KMS-11 (cell line): ENCODE measurements around the gene COL26A1.

Experiments used
- H2AFZ ChIP-seq: fragments of 200-600 bp; sonication (generic); 2 replicates; pipeline ENCODE4 v1.6.1; 2016; ENCODE audit warnings: antibody characterized with exemption, mixed run types, low read depth
- H3K27ac ChIP-seq: fragments of 200-600 bp; sonication (generic); 2 replicates; pipeline ENCODE4 v1.6.1; 2016; ENCODE audit warnings: mild to moderate bottlenecking, mixed run types
- H3K27me3 ChIP-seq: fragments of 200-600 bp; sonication (generic); 2 replicates; pipeline ENCODE4 v1.6.1; 2017; ENCODE audit warnings: mild to moderate bottlenecking, low read depth, mixed run types, moderate library complexity; ENCODE audit not compliant: insufficient read depth
- H3K36me3 ChIP-seq: fragments of 200-600 bp; sonication (generic); 2 replicates; pipeline ENCODE4 v1.6.1; 2017; ENCODE audit warnings: mild to moderate bottlenecking, mixed run types; ENCODE audit not compliant: insufficient read depth
- H3K4me1 ChIP-seq: fragments of 200-600 bp; sonication (generic); 2 replicates; pipeline ENCODE4 v1.6.1; 2016; ENCODE audit warnings: mild to moderate bottlenecking, low read depth, mixed run types; ENCODE audit not compliant: poor library complexity, severe bottlenecking
- H3K4me2 ChIP-seq: fragments of 200-600 bp; sonication (generic); 2 replicates; pipeline ENCODE4 v1.7.0; 2016; ENCODE audit warnings: mild to moderate bottlenecking, mixed run types
- H3K4me3 ChIP-seq: fragments of 200-600 bp; sonication (generic); IDR thresholded peaks from 2 replicates; pipeline ENCODE4 v1.6.1; 2017; ENCODE audit warnings: low read depth, low read length, mixed read lengths; ENCODE audit not compliant: insufficient read depth
- H3K79me2 ChIP-seq: fragments of 200-600 bp; sonication (generic); 2 replicates; pipeline ENCODE4 v1.6.1; 2016; ENCODE audit warnings: low read depth, mixed run types; ENCODE audit not compliant: insufficient read depth
- H3K9ac ChIP-seq: fragments of 200-600 bp; sonication (generic); 2 replicates; pipeline ENCODE4 v1.6.1; 2016; ENCODE audit warnings: mild to moderate bottlenecking, mixed run types
- H4K20me1 ChIP-seq: fragments of 200-600 bp; sonication (generic); 2 replicates; pipeline ENCODE4 v1.6.1; 2016; ENCODE audit warnings: mild to moderate bottlenecking, mixed run types; ENCODE audit not compliant: insufficient read depth
- CTCF ChIP-seq: fragments of 200-600 bp; sonication (generic); conservative IDR thresholded peaks from 2 replicates; pipeline ENCODE4 v1.6.1; 2017; ENCODE audit warnings: low read depth, mild to moderate bottlenecking, antibody characterized with exemption, low read length, moderate library complexity, mixed read lengths

COL26A1 gene

GRCh38 chr7:101565601-101566209 lies 203.0 kb downstream of the COL26A1 start:
- H3K79me2 ChIP-seq = no peaks in the 10 kb centered on the region
- no peak for TF ChIP-seq CTCF
- no peak overlapping the region for H2AFZ ChIP-seq
- no peaks in the 10 kb centered on the region for H3K36me3 ChIP-seq
- H4K20me1 ChIP-seq = no peaks in the 10 kb centered on the region
- no peak overlapping the region for H3K4me2 ChIP-seq
- no peaks in the 10 kb centered on the region for H3K4me1 ChIP-seq
- peaks cover 13% of the 10 kb centered on the region; the same call in 1 of the 2 replicates for H3K27me3 ChIP-seq
- no peak overlapping the region for H3K9ac ChIP-seq
- no peak overlapping the region for H3K27ac ChIP-seq
- H3K4me3 ChIP-seq = no peak overlapping the region

DNA sequence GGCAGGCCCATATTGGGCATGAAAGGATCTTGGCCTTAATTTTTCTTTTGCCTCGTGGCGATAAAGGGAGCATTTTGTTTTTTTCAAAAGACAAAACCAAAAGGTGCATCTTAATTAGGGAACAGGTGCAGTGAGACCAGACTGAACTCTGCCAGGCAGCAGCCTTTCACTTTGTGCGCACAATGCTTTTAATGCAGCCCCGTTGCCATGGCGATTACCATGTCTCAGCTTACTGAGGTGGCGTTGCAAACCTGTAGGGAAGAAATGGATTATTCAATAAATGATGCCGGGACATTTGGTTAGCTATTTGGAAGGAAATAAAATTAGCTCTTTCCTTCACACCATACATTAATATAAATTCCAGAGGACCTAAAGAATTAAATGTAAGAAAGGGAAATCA lies 204.6 kb downstream of the COL26A1 start:
- no peak for TF ChIP-seq CTCF
- Histone ChIP-seq H3K4me2 (no peak overlapping the region), H3K9ac (no peak overlapping the region), H4K20me1 (no peaks in the 10 kb centered on the region), H3K27me3 (peaks cover 5% of the 10 kb centered on the region; the same call in 1 of the 2 replicates), H3K79me2 (no peaks in the 10 kb centered on the region), H3K4me3 (no peak overlapping the region), H3K4me1 (no peaks in the 10 kb centered on the region), H3K36me3 (no peaks in the 10 kb centered on the region), H2AFZ (no peak overlapping the region), H3K27ac (no peak overlapping the region)

- no peak overlapping the region for H3K27ac ChIP-seq
- no peak overlapping the region for H3K4me2 ChIP-seq
- no peaks in the 10 kb centered on the region for H3K79me2 ChIP-seq
- no peak overlapping the region for H3K9ac ChIP-seq
- H4K20me1 ChIP-seq = no peaks in the 10 kb centered on the region
- H2AFZ ChIP-seq = no peak overlapping the region
- H3K4me1 ChIP-seq = no peaks in the 10 kb centered on the region
- no peaks in the 10 kb centered on the region for H3K36me3 ChIP-seq
- no peaks in the 10 kb centered on the region for H3K27me3 ChIP-seq
- H3K4me3 ChIP-seq = no peak overlapping the region
- TF ChIP-seq CTCF = no peak
Observed at GRCh38 chr7:101572156-101572555, 209.5 kb downstream of the COL26A1 start.

DNA sequence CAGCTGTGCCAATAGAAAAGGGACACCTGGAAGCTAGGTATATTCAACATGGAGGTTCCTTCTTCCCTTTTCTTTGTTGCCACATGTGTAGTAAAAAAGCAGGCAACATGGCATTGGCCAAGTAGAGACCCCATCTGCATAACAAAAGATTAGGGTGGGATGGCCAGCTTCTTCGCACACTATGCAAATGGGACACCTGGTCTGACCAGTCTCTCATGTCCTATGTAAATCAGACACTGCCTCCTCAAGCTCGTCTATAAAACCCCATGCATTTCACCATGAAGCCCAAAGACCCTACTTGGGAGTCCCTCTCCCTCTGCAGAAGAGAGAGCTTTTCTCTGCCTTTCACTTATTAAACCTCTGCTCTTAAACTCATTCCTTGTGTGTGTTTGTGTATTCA lies 212.5 kb downstream of the COL26A1 start:
- no peak overlapping the region for H2AFZ ChIP-seq
- no peak overlapping the region for H3K4me3 ChIP-seq
- no peaks in the 10 kb centered on the region for H3K36me3 ChIP-seq
- no peak overlapping the region for H3K9ac ChIP-seq
- no peaks in the 10 kb centered on the region for H3K4me1 ChIP-seq
- TF ChIP-seq CTCF = no peak
- no peaks in the 10 kb centered on the region for H3K27me3 ChIP-seq
- H4K20me1 ChIP-seq = no peaks in the 10 kb centered on the region
- H3K27ac ChIP-seq = no peak overlapping the region
- no peaks in the 10 kb centered on the region for H3K79me2 ChIP-seq
- H3K4me2 ChIP-seq = no peak overlapping the region
